Subcutaneous adipose tissue (tissue), 4 donors: ENCODE data around the gene EPB41L4B. TPM values are rescaled to one million over a fixed set of nuclear protein-coding genes. Genes with fewer than 3 reads are reported as not detected.

Experiments
- total RNA-seq, 4 donors: library from RNA; depleted of rRNA; stranded (reverse); fragments of >200 nt; gene quantifications; one replicate each; pipeline ENCODE4 v1.1.0, GENCODE V29; 2016
- TF ChIP-seq, protein P1 (sequence below): fragments of 450-650 bp; IDR thresholded peaks from one replicate; pipeline ENCODE4 v1.5.1; 2016; ENCODE audit warnings: low read depth, mild to moderate bottlenecking, control low read depth, antibody characterized with exemption, moderate library complexity

EPB41L4B gene
- total RNA-seq, 4 donors from 2014 or later, result 30.8 to 117 (median 64.7) TPM

DNA sequence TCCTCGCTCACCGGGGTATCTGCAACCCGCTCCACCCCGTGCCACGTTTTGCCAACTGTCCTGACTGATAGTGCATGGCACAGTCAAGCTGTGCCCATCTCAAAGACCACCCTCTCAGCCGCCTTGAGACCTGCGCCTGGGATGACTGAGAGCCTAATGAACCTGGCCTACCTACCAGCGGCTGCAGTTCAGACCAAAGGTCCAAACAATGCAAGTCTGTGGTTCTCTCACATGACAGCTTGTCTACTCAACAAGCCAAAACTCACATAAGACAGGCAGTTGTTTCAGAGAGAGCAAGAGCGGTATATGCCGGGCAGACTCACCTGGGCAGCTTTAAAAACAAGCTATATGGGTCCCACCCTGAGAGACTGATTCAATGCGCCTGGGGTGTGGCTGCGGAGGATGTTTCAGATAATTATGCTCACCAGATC lies 70.5 kb downstream of the EPB41L4B start:
- TF ChIP-seq, protein P1, sequence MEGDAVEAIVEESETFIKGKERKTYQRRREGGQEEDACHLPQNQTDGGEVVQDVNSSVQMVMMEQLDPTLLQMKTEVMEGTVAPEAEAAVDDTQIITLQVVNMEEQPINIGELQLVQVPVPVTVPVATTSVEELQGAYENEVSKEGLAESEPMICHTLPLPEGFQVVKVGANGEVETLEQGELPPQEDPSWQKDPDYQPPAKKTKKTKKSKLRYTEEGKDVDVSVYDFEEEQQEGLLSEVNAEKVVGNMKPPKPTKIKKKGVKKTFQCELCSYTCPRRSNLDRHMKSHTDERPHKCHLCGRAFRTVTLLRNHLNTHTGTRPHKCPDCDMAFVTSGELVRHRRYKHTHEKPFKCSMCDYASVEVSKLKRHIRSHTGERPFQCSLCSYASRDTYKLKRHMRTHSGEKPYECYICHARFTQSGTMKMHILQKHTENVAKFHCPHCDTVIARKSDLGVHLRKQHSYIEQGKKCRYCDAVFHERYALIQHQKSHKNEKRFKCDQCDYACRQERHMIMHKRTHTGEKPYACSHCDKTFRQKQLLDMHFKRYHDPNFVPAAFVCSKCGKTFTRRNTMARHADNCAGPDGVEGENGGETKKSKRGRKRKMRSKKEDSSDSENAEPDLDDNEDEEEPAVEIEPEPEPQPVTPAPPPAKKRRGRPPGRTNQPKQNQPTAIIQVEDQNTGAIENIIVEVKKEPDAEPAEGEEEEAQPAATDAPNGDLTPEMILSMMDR, result no peak

DNA sequence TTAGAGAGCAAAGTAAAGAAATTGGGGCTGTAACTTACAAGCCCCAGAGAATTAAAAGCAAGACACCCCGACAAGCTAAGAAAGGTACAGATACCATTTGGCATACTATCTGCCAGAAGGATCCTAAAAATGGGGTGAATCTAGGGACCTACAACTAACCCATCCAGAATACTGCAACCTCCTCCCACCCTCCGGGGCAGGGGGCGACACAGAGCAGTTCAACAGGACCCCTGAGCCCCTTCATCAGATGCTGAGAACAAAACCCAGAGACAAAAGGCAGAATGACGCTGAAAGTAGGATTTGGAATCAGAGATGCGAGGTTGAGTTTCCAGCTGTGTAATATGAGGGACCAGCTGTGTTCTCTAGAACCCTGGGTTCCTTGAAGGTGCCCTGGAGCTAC lies 71.2 kb downstream of the EPB41L4B start:
- TF ChIP-seq, protein P1, result no peak

DNA sequence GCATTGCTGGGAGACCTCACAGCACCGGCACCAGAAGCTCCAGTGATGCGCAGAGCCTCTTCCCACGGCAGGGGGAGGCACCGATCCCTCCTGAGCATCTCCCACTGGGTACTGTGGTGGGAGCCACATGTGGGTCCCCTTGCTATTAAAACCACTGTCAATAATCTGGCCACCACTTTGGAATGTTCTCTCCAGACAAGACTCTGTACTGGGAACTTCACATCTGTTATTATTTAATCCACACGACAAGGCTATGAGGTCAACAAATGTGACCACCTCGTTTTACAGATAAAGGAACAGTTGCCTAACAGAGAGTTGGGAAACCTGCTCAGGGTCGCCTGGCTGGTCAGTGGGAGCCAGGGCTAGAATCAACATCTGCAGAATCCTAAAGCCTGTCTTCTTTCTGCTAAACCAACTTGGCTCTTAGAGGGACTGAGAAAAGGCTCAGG lies 72.7 kb downstream of the EPB41L4B start:
- TF ChIP-seq, protein P1, result no peak

DNA sequence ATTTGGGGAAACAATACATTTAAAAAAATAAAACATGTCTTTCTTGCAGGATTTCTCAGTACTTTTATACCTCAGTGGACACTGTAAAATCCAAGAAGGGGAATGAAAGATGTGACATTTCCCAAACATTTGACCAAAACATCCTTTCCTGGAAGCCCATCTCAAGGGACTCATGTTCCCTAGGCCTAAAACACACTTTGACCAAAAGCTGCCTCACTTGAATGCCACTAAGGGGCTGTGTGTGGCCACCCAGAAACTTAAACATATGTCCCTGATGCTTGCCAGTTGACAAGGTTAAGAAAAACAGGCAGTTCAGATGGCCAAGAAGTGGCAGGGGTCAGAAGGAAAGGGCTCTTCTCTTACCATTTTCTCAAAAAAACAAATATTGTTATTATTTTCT lies 73.6 kb downstream of the EPB41L4B start:
- TF ChIP-seq, protein P1, result no peak

DNA sequence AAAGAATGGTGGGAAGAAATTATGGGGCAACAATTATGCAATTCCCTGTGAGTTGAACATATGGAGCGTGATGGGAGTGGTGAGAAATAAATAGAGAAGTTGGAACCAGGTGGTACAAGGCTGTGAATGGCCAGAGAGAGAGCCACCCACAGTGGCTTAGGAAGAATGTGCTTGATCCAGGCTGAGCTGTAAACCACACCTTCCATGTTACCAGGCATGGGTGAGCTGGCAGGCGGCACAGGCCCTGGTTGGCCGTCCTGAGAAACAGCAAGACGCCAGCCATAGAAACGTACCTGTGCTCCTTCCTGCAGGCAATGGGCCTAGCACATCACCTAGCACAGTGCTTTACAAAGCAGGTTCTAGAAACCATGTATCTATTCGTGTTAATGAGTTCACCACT lies 74.3 kb downstream of the EPB41L4B start:
- TF ChIP-seq, protein P1, result no peak

DNA sequence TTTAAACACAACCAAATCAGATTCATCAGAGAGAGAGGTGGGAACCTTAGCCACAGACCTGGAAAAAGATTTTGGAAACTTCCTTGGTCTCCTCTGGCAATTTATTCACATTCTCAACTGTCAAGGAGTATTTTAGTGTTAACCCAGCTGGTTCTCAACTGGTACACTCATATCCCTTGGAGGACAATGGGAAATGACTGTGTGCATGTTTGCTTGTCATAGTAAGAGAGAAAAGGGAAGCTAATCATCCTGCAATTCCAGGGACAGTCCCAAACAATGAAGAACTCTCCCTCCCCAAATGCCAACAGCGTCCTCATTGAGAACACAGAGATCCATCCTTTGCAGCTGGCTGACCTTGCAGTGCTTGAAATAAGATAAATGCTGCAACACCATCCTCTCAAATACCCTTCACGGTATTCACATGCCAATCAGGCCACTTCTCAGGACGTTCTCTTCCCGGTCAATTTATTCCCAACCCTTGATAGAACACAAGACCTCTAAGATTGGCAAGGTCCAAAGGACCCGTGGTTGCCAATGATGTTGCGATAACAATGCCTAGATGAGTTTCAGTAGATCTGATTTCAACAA lies 75.5 kb downstream of the EPB41L4B start:
- TF ChIP-seq, protein P1, result no peak

DNA sequence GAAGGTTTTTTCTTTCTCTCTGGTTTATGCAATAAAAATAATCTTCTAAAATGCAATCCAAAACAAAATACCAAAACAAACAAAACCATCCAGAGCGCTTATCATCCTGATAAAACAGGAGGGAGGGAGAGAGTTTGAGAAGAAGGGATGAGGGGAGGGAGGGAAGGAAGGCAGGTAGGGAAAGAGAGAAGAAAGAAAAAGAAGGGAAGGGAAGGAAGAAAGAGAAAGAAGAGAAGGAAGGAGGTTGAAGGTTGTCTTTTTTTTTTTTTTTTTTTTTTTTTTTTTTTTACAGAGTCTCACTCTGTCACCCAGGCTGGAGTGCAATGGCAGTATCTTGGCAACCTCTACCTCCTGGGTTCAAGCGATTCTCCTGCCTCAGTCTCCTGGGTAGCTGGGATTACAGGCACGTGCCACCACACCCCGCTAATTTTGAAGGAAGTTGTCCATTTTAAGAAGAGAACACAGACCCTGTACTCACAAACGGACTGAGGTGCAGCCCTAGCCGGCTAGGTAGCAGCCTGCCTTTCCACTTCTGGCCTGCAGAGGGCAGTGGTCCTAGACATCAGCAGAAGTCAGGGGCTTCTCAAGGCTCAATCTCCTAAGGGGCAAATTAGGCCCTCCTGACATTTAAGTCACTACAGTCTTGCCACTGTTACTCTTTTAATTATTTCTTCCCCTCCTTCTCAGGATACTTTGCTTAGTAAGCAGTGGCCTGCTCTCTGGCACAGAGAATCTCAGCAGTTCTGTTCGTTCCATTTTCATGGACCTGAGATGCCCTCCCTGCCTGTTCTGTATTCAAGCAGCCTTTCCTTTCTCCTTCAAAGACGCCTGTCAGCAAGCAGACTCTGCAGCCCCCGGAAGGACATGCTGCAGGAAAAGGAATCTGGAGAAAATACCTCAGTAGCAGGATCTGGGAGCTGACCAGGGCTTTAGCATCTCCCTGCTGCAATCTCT lies 76.4 kb downstream of the EPB41L4B start:
- TF ChIP-seq, protein P1, result no peak
